Effector memory CD4-positive, alpha-beta T cell (primary cell): ENCODE results near the gene RDX.

Experiments
- DNase-seq, 3 donors: peaks; one replicate each; pipeline ENCODE4 v3.0.0-alpha.2; 2020
- H3K27ac ChIP-seq: 2 replicates; pipeline ENCODE4 v1.7.0; 2013; ENCODE audit warnings: mild to moderate bottlenecking, low read length, moderate library complexity; ENCODE audit not compliant: insufficient read depth, poor library complexity, severe bottlenecking
- H3K27me3 ChIP-seq: replicated peaks from 2 replicates; pipeline ENCODE4 v1.7.0; 2013; ENCODE audit warnings: mild to moderate bottlenecking, low read length; ENCODE audit not compliant: insufficient read depth, control insufficient read depth, poor library complexity, severe bottlenecking
- H3K36me3 ChIP-seq: 2 replicates; pipeline ENCODE4 v1.7.0; 2013; ENCODE audit warnings: mild to moderate bottlenecking, low read length, moderate library complexity; ENCODE audit not compliant: control insufficient read depth, insufficient read depth
- H3K4me1 ChIP-seq: 2 replicates; pipeline ENCODE4 v1.7.0; 2013; ENCODE audit warnings: low read length, mild to moderate bottlenecking; ENCODE audit not compliant: control insufficient read depth, insufficient read depth, poor library complexity, severe bottlenecking
- H3K4me3 ChIP-seq: 2 replicates; pipeline ENCODE4 v1.7.0; 2013; ENCODE audit warnings: low read length, low read depth, mild to moderate bottlenecking; ENCODE audit not compliant: insufficient read depth, poor library complexity, severe bottlenecking
- H3K9me3 ChIP-seq: 2 replicates; pipeline ENCODE4 v1.7.0; 2013; ENCODE audit warnings: mild to moderate bottlenecking, low read length, moderate library complexity; ENCODE audit not compliant: control insufficient read depth

The RDX gene

DNA sequence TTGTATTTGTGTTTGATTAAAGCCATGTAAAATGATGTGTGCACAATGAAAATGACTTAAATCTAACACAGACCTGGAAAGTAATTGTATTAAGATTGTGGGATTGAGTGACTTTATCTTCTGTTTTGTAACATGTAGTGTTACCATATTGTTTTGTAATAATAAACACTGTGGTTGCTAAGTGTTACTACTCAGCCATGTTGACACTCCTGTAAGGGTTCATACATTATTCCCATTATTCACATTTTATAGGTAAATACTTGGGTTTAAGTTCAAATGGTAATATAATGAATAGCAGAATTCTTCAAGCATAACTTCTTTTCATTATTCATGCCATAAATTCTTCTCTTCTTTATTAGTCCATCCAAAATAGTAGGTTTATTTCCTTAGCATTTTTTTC is 134.2 kb downstream of the RDX start:
- Histone ChIP-seq H3K36me3 (no peaks in the 10 kb centered on the region), H3K9me3 (no peaks in the 10 kb centered on the region), H3K4me3 (no peak overlapping the region), H3K27ac (no peak overlapping the region), H3K4me1 (no peaks in the 10 kb centered on the region), H3K27me3 (no peaks in the 10 kb centered on the region)
- no peak for DNase-seq

DNA sequence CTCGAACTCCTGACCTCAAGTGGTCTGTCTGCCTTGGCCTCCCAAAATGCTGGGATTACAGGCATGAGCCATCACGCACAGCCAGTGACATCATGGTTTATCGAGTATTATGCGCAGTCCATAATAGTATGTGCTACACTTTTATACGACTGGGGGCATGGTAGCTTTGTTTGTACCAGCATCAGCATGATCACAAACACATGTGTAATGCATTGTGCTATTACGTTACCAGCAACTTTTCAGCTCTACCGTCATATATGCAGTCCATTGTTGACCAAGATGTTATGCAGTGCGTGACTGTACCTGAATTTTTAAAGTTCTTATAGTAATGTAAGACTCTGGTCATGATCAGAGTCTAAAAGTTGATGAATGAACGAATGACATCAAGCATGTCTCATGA is 135.4 kb downstream of the RDX start:
- DNase-seq = no peak
- no peak overlapping the region for H3K4me3 ChIP-seq
- H3K4me1 ChIP-seq = no peaks in the 10 kb centered on the region
- H3K27me3 ChIP-seq = no peaks in the 10 kb centered on the region
- H3K27ac ChIP-seq = no peak overlapping the region
- H3K36me3 ChIP-seq = no peaks in the 10 kb centered on the region
- no peaks in the 10 kb centered on the region for H3K9me3 ChIP-seq

DNA sequence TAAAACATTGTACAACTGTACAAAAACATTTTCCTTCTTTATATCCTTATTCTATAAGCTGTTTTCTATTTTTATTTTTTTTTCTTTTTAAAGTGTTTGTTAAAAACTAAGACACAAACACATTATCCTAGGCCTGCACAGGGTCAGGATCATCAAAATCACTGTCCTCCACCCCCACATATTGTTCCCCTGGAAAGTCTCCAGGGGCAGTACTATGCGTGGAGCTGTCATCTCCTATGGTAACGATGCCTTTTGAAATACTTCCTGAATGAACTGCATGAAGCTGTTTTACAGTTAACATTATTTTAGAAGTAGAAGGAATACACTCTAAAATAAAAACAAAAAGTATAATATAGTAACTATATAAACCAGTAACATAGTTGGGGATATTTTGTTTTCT is 136.0 kb downstream of the RDX start:
- Histone ChIP-seq H3K36me3 (no peaks in the 10 kb centered on the region), H3K9me3 (no peaks in the 10 kb centered on the region), H3K4me1 (no peaks in the 10 kb centered on the region), H3K27ac (no peak overlapping the region), H3K27me3 (no peaks in the 10 kb centered on the region), H3K4me3 (no peak overlapping the region)
- DNase-seq = no peak

DNA sequence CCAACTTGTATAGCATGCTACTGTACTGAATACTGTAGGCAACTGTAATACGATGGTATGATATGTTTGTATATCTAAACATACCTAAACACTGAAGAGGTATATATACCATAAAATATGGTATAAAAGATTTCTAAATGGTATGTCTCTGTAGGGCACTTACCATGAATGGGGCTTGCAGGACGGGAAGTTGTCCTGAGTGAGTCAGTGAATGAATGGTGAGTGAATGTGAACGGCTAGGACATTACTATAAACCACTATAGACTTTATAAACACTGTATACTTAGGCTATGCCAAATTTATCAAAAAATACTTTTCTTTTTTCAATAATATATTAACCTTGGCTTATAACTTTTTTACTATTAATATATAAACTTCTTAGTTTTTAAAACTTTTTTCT is 136.4 kb downstream of the RDX start:
- Histone ChIP-seq H3K4me1 (no peaks in the 10 kb centered on the region), H3K4me3 (no peak overlapping the region), H3K9me3 (no peaks in the 10 kb centered on the region), H3K27me3 (no peaks in the 10 kb centered on the region), H3K27ac (no peak overlapping the region), H3K36me3 (no peaks in the 10 kb centered on the region)
- no peak for DNase-seq

DNA sequence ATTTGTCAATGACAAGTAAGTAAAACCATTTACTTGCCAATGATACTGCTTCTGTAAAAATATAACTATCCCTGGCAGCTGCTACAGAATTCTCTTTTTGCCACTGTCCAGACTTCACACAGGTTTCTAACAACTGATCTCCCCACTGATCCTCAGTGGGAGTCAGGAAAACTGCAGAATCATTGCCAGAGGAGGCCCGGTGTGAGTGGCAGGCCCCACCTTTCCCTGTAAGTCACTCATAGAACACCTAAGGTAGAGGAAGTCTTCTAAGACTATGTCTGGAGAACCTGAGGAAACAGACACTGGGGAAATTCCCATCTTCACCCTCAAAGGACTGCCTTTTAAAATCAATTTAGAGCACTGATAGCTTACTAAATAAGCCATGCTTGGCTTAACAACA is 136.9 kb downstream of the RDX start:
- no peaks in the 10 kb centered on the region for H3K27me3 ChIP-seq
- no peak overlapping the region for H3K27ac ChIP-seq
- no peak for DNase-seq
- H3K4me3 ChIP-seq = no peak overlapping the region
- H3K36me3 ChIP-seq = no peaks in the 10 kb centered on the region
- H3K4me1 ChIP-seq = no peaks in the 10 kb centered on the region
- no peaks in the 10 kb centered on the region for H3K9me3 ChIP-seq

DNA sequence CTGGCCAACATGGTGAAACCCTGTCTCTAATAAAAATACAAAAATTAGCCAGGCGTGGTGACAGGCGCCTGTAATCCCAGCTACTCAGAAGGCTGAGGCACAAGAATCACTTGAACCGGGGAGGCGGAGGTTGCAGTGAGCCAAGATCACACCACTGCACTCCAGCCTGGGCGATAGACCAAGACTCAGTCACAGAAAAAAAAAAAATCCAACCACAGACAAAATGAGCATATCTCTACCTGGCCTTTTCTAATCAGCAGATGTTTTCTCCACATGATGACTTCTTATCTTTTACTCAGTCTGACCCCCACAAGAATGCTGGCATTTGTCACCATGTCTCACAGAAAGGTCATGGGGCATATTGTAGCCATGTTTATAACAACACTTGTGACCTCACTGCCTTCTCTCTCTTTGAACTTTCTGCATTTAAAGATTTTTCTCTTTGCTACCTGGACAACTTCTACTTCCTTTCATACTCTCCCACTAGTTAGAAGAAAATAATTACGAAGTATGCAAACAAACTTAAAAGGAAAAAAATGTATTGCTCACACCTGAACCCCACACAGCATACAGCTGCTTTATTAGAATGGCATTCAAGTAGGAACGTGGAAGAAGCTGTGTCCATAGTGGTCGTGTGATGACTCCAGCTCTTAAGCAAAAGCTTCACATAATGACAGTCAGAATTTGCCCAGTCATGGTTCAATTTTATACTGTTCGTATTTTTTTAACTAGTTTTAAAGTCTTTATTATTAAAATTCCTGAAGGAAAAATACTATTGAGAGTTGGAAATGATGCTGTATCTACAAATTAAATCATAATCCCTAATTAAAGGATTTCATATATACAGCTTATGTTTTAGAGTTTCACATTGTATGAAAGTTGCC is 137.9 kb downstream of the RDX start:
- no peak for DNase-seq
- no peaks in the 10 kb centered on the region for H3K27me3 ChIP-seq

DNA sequence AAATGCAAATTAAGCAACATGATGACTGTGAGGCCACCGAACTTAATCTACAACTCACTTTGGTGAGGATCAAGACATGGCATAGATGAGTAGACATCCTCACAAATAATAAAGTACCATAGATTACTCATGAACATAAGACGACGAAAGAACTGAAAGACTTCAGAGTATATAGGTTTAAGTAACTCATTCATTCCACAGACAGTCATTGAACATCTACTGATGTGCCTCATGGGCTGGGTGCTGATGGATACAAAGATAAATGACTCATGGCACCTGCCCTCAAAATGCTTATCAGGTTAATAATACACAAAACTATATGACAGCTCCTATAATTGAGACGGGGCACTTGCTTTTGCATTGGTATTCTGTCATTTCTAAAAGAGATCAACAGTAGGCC is 139.9 kb downstream of the RDX start:
- H3K9me3 ChIP-seq = no peaks in the 10 kb centered on the region
- no peak overlapping the region for H3K4me3 ChIP-seq
- no peaks in the 10 kb centered on the region for H3K4me1 ChIP-seq
- H3K27me3 ChIP-seq = no peaks in the 10 kb centered on the region
- no peaks in the 10 kb centered on the region for H3K36me3 ChIP-seq
- DNase-seq = no peak
- H3K27ac ChIP-seq = no peak overlapping the region

More for the DNA sequence above, 137.9 kb downstream of the RDX start:
- H3K36me3 ChIP-seq = no peaks in the 10 kb centered on the region
- no peak overlapping the region for H3K27ac ChIP-seq
- H3K4me3 ChIP-seq = no peak overlapping the region
- H3K9me3 ChIP-seq = no peaks in the 10 kb centered on the region
- no peaks in the 10 kb centered on the region for H3K4me1 ChIP-seq

DNA sequence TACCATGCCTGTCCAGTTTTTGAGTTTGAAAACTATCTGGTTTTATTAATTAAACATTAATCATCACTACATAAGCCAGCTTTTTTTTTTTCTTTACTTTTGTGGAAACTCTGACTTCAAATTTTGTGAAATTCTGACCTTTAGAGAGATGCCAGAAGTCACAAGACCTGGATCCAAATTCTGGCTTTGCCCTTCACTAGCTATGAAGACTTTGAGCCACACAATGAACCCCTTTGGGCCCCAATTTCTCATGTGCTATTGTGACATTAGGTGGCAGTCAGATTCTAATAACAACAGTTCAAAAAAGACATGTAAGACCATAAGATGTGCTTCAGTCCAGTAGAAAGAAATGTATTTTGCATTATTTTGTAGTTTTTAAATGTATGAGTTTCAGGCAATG is 142.9 kb downstream of the RDX start:
- Histone ChIP-seq H3K4me1 (no peaks in the 10 kb centered on the region), H3K27ac (no peak overlapping the region), H3K4me3 (no peak overlapping the region), H3K27me3 (no peaks in the 10 kb centered on the region), H3K9me3 (no peaks in the 10 kb centered on the region), H3K36me3 (no peaks in the 10 kb centered on the region)
- DNase-seq = no peak

DNA sequence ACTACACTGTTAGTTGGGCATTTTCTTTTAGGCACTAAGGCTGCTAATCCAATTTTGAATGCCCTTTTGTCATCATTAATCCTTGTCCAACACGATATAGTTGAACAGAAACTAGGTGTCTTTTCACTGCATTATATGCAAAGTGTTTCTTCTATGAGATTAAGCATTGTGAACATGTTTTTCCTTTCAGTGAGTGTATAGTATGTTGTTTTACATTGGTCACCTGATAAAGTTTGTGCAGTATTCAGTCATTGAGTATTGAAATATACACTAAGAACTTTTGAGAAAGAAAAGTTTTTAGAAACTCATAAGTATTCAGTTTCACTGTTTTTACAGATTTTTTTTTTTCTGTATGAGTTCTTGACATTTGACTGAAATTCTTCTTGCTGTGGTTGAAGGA is 144.2 kb downstream of the RDX start:
- Histone ChIP-seq H3K4me1 (no peaks in the 10 kb centered on the region), H3K4me3 (no peak overlapping the region), H3K36me3 (no peaks in the 10 kb centered on the region), H3K27me3 (no peaks in the 10 kb centered on the region), H3K27ac (no peak overlapping the region), H3K9me3 (no peaks in the 10 kb centered on the region)
- no peak for DNase-seq

DNA sequence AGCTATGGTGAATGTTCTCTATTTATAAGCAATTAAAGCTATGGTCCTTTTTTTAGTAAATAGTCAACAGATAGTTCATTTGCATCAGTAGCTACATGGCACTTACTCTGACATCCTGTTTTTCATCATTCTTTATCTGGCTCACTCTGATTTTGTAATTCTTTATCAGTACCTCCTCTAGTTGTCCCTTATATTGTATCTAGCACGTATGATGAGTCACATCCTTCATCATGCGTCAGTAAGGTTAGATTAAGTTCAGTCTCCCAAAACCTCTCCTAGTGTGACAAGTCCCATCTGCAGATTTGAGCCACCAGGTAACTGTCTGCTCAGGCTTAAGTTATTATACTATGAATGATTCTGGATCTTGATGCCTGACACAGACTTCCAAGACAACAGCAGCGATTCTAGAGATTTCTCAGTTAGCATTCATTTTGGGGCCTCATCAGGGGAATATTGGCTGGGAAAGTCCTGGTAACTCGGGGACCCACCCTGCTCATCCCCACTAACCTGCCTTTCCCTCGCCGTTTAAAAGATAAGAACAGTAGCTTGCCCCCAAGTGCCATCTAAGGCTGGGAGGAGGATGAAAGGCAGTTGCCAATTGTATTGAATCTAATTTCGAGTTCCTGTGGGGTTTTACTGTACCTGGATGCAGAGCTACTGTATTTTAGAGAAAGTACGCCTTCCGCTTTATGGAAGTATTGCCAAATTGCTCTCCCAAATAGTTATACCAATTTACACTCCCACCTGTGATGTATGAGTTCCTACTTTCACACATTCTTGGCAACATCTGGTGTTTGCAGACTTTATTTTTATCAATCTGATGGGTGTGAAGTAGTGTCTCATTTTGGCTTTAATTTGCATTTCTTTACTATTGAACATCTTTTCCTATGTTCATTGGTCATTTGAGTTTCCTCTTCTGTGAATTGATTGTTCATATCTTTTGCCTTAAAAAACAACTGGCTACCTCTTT is 147.4 kb downstream of the RDX start:
- H3K27me3 ChIP-seq = no peaks in the 10 kb centered on the region
- H3K36me3 ChIP-seq = no peaks in the 10 kb centered on the region
- H3K4me3 ChIP-seq = no peak overlapping the region
- DNase-seq = no peak
- no peaks in the 10 kb centered on the region for H3K9me3 ChIP-seq
- no peaks in the 10 kb centered on the region for H3K4me1 ChIP-seq
- H3K27ac ChIP-seq = no peak overlapping the region
